ENCODE results near the gene FLAD1. TPM values are rescaled to one million over a fixed set of nuclear protein-coding genes. Genes with fewer than 3 reads are reported as not detected.

Gene FLAD1
- polyA plus RNA-seq, 1 experiment = 21.1 TPM

GRCh38 chr1:155033524-155033923 is 50.4 kb downstream of the FLAD1 start, which contains the start of the genes DCST1 and DCST2:
Gene DCST1, plus strand, starts transcription at chr1:155033824. Its CDS starts 213 bp downstream, at chr1:155034037.
Gene DCST2, minus strand, starts transcription at chr1:155033781. Its CDS starts 80 bp downstream, at chr1:155033701.
- CTCF ChIA-PET = interaction anchor here (1.7 kb wide), 1 partner anchor 16 kb away, joined by 7 read pairs; no protein-coding TSS in a partner anchor
- Histone ChIP-seq H3K9me3 (ENCODE audit: control insufficient read depth, insufficient read depth, low read length) (no peaks in the 10 kb centered on the region), H3K27ac (ENCODE audit: low read depth, low read length) (no peak within 1 kb of the TSS), H3K4me3 (ENCODE audit: low read depth, low read length) (no peak within 1 kb of the TSS), H3K27me3 (ENCODE audit: control insufficient read depth, insufficient read depth, low read length) (peaks cover 41% of the 10 kb centered on the region)
- POLR2A ChIA-PET = no interaction called here
- TF ChIP-seq, protein P1, sequence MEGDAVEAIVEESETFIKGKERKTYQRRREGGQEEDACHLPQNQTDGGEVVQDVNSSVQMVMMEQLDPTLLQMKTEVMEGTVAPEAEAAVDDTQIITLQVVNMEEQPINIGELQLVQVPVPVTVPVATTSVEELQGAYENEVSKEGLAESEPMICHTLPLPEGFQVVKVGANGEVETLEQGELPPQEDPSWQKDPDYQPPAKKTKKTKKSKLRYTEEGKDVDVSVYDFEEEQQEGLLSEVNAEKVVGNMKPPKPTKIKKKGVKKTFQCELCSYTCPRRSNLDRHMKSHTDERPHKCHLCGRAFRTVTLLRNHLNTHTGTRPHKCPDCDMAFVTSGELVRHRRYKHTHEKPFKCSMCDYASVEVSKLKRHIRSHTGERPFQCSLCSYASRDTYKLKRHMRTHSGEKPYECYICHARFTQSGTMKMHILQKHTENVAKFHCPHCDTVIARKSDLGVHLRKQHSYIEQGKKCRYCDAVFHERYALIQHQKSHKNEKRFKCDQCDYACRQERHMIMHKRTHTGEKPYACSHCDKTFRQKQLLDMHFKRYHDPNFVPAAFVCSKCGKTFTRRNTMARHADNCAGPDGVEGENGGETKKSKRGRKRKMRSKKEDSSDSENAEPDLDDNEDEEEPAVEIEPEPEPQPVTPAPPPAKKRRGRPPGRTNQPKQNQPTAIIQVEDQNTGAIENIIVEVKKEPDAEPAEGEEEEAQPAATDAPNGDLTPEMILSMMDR (IDR thresholded peaks at IDR 0.05; ENCODE audit: low read depth, low read length) = no peak
- DNase-seq (ENCODE audit: low read depth, low spot score) = no peak

DNA sequence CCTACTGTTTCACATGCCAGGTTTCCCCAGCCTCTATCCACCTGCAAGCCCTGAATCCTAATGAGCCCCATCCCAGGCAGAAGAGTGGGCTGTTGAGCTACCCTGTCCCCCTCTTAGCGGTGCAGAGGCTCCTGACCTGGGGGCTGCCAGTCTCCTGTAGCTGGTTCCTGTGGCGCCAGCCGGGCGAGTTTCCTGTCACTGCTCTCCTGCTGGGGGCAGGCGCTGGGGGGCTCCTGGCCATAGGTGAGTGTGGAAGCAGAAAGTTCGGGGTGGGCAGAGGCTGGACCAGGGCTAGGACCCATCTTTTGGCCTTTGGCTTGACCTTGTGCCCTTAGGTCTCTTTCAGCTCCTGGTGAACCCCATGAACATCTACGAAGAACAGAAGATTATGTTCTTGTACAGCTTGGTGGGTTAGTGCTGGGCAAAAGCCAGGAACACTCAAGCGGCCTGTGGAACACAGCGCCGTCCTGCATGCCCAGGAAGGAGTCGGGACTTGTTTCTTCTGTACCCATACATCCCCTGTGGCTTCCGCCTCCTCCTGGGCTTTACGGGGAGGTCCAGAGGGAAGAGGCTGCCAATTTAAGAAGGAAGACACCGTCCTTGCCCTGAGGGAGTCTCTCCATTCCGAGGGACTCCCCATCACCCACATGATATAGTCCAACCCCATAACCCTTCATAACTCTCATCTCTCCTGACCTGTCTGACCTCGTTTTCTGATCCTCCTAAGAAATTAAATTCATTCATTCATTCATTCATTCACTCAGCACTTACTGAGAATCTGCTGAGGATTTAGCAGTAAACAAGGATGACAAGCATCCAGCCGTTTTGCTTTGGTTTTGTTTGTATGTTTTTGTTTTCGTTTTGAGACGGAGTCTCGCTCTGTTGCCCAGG is 51.4 kb downstream of the FLAD1 start:
- TF ChIP-seq, protein P1 (IDR thresholded peaks at IDR 0.05; ENCODE audit: low read depth, low read length) = no peak
- H3K4me3 ChIP-seq (ENCODE audit: low read depth, low read length) = no peak overlapping the region
- H3K27ac ChIP-seq (ENCODE audit: low read depth, low read length) = no peak overlapping the region
- H3K27me3 ChIP-seq (ENCODE audit: control insufficient read depth, insufficient read depth, low read length) = peaks cover 46% of the 10 kb centered on the region
- ChIA-PET CTCF (interaction anchor here (0.8 to 1.3 kb wide), 2 partner anchors 9 to 17 kb away, joined by 3 to 7 read pairs; no protein-coding TSS in a partner anchor), POLR2A (no interaction called here)
- DNase-seq (ENCODE audit: low read depth, low spot score) = no peak
- no peaks in the 10 kb centered on the region for H3K9me3 ChIP-seq (ENCODE audit: control insufficient read depth, insufficient read depth, low read length)

GRCh38 chr1:155035936-155036335 is 52.8 kb downstream of the FLAD1 start:
- H3K27me3 ChIP-seq (ENCODE audit: control insufficient read depth, insufficient read depth, low read length) = peaks cover 39% of the 10 kb centered on the region
- CTCF ChIA-PET = interaction anchor here (1.3 kb wide), 1 partner anchor 8 kb away, joined by 7 read pairs; no protein-coding TSS in a partner anchor
- H3K27ac ChIP-seq (ENCODE audit: low read depth, low read length) = no peak overlapping the region
- no peak overlapping the region for H3K4me3 ChIP-seq (ENCODE audit: low read depth, low read length)
- TF ChIP-seq, protein P1 (IDR thresholded peaks at IDR 0.05; ENCODE audit: low read depth, low read length) = no peak
- no peaks in the 10 kb centered on the region for H3K9me3 ChIP-seq (ENCODE audit: control insufficient read depth, insufficient read depth, low read length)
- POLR2A ChIA-PET = no interaction called here
- DNase-seq (ENCODE audit: low read depth, low spot score) = no peak

GRCh38 chr1:155037043-155037442 is 53.9 kb downstream of the FLAD1 start:
- ChIA-PET CTCF (interaction anchor here (1.6 kb wide), 1 partner anchor 14 kb away, joined by 7 read pairs; the partner anchor contains the start of gene ADAM15), POLR2A (interaction anchor here (0.7 kb wide), 1 partner anchor 1453 kb away, joined by 11 read pairs; no protein-coding TSS in a partner anchor)
- peaks cover 40% of the 10 kb centered on the region for H3K27me3 ChIP-seq (ENCODE audit: control insufficient read depth, insufficient read depth, low read length)
- no peaks in the 10 kb centered on the region for H3K9me3 ChIP-seq (ENCODE audit: control insufficient read depth, insufficient read depth, low read length)
- no peak for DNase-seq (ENCODE audit: low read depth, low spot score)
- no peak overlapping the region for H3K4me3 ChIP-seq (ENCODE audit: low read depth, low read length)
- no peak overlapping the region for H3K27ac ChIP-seq (ENCODE audit: low read depth, low read length)
- TF ChIP-seq, protein P1 (IDR thresholded peaks at IDR 0.05; ENCODE audit: low read depth, low read length) = no peak

All from AG04450 (cell line).